ENCODE results near the gene CCDC157. TPM values are rescaled to one million over a fixed set of nuclear protein-coding genes. Genes with fewer than 3 reads are reported as not detected.

Gene CCDC157

Small RNA genes lying within 50 kb of the gene (small RNA-seq; reads per million reads assigned to genes)
- not detected for gene AC004832.3 (ENCODE audit: low read depth)
- gene RNU6-564P (ENCODE audit: low read depth), result not detected
